Panc1 (cell line): ENCODE data around the gene STK17B. TPM values are rescaled to one million over a fixed set of nuclear protein-coding genes. Genes with fewer than 3 reads are reported as not detected.

ENCODE experiments used
- ATAC-seq: fragments of 200-7000 bp; cut with Tn5 transposase; 2 replicates; pipeline ENCODE4 v1.9.1; 2020; ENCODE audit warnings: mild to moderate bottlenecking, moderate library complexity
- BruUV-seq: library from RNA; stranded (reverse); fragments of 400-500 nt; replicated peaks from 2 replicates; lab custom pipeline; 2021; lab: Mats Ljungman, UMichigan
- CTCF ChIA-PET: fragments of 300-600 bp; sonication (Branson Sonifier 250); formaldehyde crosslinking; loops from one replicate; lab custom pipeline; 2022; ENCODE audit warnings: antibody characterized with exemption; lab: Charles Lee
- POLR2A ChIA-PET: fragments of 300-600 bp; sonication (Branson Sonifier 250); formaldehyde crosslinking; loops from one replicate; lab custom pipeline; 2022; ENCODE audit warnings: antibody characterized with exemption; lab: Charles Lee
- DNase-seq: peaks from one replicate; pipeline ENCODE4 v3.0.0-alpha.2; 2010; ENCODE audit warnings: low read depth, low spot score
- H3K27ac ChIP-seq: 2 replicates; pipeline ENCODE4 v1.5.1; 2011; ENCODE audit warnings: mild to moderate bottlenecking, low read length, inconsistent platforms
- H3K27me3 ChIP-seq: fragments of 200-500 bp; sonication (Bioruptor generic); 2 replicates; pipeline ENCODE4 v1.6.0; 2014; ENCODE audit warnings: low read length, inconsistent platforms; ENCODE audit not compliant: control insufficient read depth, insufficient read depth
- H3K36me3 ChIP-seq: fragments of 200-500 bp; sonication (Bioruptor generic); 2 replicates; pipeline ENCODE4 v1.5.1; 2014; ENCODE audit warnings: inconsistent platforms, mild to moderate bottlenecking, low read length, moderate library complexity; ENCODE audit not compliant: control insufficient read depth, insufficient read depth
- H3K4me1 ChIP-seq: 2 replicates; pipeline ENCODE4 v1.5.1; 2011; ENCODE audit warnings: inconsistent platforms, mild to moderate bottlenecking, low read length, moderate library complexity; ENCODE audit not compliant: control insufficient read depth, insufficient read depth
- H3K4me3 ChIP-seq, 2 experiments: 2 replicates each; pipeline ENCODE4 v1.5.1; 2011 to 2012; ENCODE audit warnings: low read depth in 2 of 2, low read length in 2 of 2, mild to moderate bottlenecking in 2 of 2, inconsistent platforms in 1 of 2, moderate library complexity in 1 of 2
- H3K9me3 ChIP-seq: fragments of 200-500 bp; sonication (Bioruptor generic); 2 replicates; pipeline ENCODE4 v1.5.1; 2014; ENCODE audit warnings: low read depth, mild to moderate bottlenecking, inconsistent platforms, low read length, moderate library complexity; ENCODE audit not compliant: control insufficient read depth, insufficient read depth
- POLR2AphosphoS5 ChIP-seq: IDR thresholded peaks from 2 replicates; pipeline ENCODE4 v1.6.1; 2012; ENCODE audit warnings: mild to moderate bottlenecking, low read depth, low read length, moderate library complexity
- SIN3A ChIP-seq: IDR thresholded peaks from 2 replicates; pipeline ENCODE4 v1.6.1; 2012; ENCODE audit warnings: low read depth, mild to moderate bottlenecking, low read length, moderate library complexity, borderline replicate concordance; ENCODE audit not compliant: insufficient read depth
- TCF7L2 ChIP-seq: IDR thresholded peaks from 2 replicates; pipeline ENCODE4 v1.6.1; 2011; ENCODE audit warnings: mild to moderate bottlenecking, low read depth, low read length, inconsistent platforms
- in situ Hi-C: cut with HindIII; loops from 2 replicates; pipeline ENCODE4 v1.10.0; 2016; ENCODE audit warnings: low sequenced_read_pairs, low pct_unique_long_range_greater_than_20kb
- intact Hi-C: fragments of 100-400 bp; cut with micrococcal nuclease; formaldehyde crosslinking; loops from one replicate; pipeline ENCODE4 v1.10.0; 2022; ENCODE audit not compliant: unreplicated experiment
- total RNA-seq: library from RNA; stranded (reverse); gene quantifications from one replicate; pipeline ENCODE4 v1.2.1, GENCODE V29; 2021; ENCODE audit not compliant: unreplicated experiment
- TF ChIP-seq, protein P1 (sequence below): fragments of 450-650 bp; IDR thresholded peaks from 2 replicates; pipeline ENCODE4 v1.5.1; 2017; ENCODE audit warnings: mild to moderate bottlenecking
- TF ChIP-seq, protein P2 (sequence below), 2 experiments: IDR thresholded peaks; 2 replicates each; pipeline ENCODE4 v1.6.1; 2011 to 2012; ENCODE audit warnings: low read depth in 2 of 2, control low read depth in 1 of 2, low read length in 1 of 2, mild to moderate bottlenecking in 1 of 2, moderate library complexity in 1 of 2; ENCODE audit not compliant: insufficient read depth in 1 of 2

The STK17B gene
- total RNA-seq, 1 experiment from 2014 or later = 19.3 TPM

DNA sequence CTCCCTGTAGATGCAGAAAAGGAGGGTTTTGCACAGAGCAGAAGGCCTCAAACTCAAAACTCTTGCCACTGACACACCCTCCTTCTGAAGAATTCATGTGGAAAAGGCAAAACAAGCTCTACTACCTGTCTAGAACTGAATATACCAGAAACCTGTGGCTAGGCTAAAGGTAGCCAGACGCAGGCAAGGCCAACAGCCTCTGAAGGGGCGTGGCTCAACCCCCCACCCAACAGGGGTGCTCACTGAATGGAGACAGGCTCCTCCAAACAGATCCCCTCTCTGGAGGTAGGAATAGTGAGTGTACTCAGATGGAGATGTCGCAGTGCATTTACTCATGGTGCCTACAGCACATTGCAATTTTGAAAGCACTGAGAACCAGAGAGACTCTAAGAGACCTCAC is 3.0 kb upstream of the STK17B start:
- no peak for ATAC-seq
- POLR2A ChIA-PET = no interaction called here
- Histone ChIP-seq H3K4me1 (peaks cover 6% of the 10 kb centered on the region), H3K27me3 (no peaks in the 10 kb centered on the region), H3K9me3 (no peaks in the 10 kb centered on the region), H3K36me3 (peaks cover 6% of the 10 kb centered on the region; the same call in 1 of the 2 replicates), H3K27ac (no peak overlapping the region), H3K4me3 (no peak overlapping the region)
- no peak for TF ChIP-seq POLR2AphosphoS5
- TF ChIP-seq, protein P1, sequence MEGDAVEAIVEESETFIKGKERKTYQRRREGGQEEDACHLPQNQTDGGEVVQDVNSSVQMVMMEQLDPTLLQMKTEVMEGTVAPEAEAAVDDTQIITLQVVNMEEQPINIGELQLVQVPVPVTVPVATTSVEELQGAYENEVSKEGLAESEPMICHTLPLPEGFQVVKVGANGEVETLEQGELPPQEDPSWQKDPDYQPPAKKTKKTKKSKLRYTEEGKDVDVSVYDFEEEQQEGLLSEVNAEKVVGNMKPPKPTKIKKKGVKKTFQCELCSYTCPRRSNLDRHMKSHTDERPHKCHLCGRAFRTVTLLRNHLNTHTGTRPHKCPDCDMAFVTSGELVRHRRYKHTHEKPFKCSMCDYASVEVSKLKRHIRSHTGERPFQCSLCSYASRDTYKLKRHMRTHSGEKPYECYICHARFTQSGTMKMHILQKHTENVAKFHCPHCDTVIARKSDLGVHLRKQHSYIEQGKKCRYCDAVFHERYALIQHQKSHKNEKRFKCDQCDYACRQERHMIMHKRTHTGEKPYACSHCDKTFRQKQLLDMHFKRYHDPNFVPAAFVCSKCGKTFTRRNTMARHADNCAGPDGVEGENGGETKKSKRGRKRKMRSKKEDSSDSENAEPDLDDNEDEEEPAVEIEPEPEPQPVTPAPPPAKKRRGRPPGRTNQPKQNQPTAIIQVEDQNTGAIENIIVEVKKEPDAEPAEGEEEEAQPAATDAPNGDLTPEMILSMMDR = no peak
- no peak for TF ChIP-seq SIN3A
- TF ChIP-seq TCF7L2 = no peak
- TF ChIP-seq, protein P2, sequence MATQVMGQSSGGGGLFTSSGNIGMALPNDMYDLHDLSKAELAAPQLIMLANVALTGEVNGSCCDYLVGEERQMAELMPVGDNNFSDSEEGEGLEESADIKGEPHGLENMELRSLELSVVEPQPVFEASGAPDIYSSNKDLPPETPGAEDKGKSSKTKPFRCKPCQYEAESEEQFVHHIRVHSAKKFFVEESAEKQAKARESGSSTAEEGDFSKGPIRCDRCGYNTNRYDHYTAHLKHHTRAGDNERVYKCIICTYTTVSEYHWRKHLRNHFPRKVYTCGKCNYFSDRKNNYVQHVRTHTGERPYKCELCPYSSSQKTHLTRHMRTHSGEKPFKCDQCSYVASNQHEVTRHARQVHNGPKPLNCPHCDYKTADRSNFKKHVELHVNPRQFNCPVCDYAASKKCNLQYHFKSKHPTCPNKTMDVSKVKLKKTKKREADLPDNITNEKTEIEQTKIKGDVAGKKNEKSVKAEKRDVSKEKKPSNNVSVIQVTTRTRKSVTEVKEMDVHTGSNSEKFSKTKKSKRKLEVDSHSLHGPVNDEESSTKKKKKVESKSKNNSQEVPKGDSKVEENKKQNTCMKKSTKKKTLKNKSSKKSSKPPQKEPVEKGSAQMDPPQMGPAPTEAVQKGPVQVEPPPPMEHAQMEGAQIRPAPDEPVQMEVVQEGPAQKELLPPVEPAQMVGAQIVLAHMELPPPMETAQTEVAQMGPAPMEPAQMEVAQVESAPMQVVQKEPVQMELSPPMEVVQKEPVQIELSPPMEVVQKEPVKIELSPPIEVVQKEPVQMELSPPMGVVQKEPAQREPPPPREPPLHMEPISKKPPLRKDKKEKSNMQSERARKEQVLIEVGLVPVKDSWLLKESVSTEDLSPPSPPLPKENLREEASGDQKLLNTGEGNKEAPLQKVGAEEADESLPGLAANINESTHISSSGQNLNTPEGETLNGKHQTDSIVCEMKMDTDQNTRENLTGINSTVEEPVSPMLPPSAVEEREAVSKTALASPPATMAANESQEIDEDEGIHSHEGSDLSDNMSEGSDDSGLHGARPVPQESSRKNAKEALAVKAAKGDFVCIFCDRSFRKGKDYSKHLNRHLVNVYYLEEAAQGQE (IDR thresholded peaks at IDR 0.05; ENCODE audit: insufficient read depth in 1 of 2, low read depth in 2 of 2, low read length in 1 of 2) = no peak
- CTCF ChIA-PET = no interaction called here
- no TSS peak for BruUV-seq
- in situ Hi-C loops (no loop called here), intact Hi-C loops (no loop called here)
- DNase-seq = no peak

DNA sequence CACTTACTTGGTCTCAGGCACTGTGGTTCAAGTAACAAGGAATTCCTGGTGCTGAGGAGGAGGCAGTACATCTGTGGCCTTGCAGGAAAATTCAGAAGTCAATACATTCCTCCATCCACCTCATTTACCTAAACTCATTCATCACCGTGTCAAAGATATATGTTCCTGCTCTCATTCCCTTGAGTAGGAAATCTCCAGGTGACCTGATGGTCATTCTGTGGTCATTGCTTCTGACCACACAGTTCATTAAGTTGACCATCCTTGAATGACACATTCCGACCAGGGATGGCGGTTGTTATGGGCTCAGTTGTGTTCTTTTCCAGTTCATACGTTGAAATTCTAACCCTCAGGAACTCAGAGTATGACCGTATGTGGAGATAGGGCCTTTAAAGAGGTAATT is 2.1 kb upstream of the STK17B start:
- in situ Hi-C loops (no loop called here), intact Hi-C loops (no loop called here)
- DNase-seq (no peak), ATAC-seq (no peak)
- no peak overlapping the region for H3K4me3 ChIP-seq
- BruUV-seq = no TSS peak
- no peak for TF ChIP-seq POLR2AphosphoS5
- TF ChIP-seq, protein P2 (IDR thresholded peaks at IDR 0.05; ENCODE audit: insufficient read depth in 1 of 2, low read depth in 2 of 2, low read length in 1 of 2) = no peak
- TF ChIP-seq, protein P1 = no peak
- TF ChIP-seq TCF7L2 = no peak
- no peak for TF ChIP-seq SIN3A
- peaks cover 6% of the 10 kb centered on the region; the same call in 1 of the 2 replicates for H3K36me3 ChIP-seq
- ChIA-PET POLR2A (no interaction called here), CTCF (no interaction called here)
- no peak overlapping the region for H3K27ac ChIP-seq
- H3K9me3 ChIP-seq = no peaks in the 10 kb centered on the region
- H3K4me1 ChIP-seq = peaks cover 6% of the 10 kb centered on the region
- no peaks in the 10 kb centered on the region for H3K27me3 ChIP-seq
